Neural crest cell (in vitro differentiated cells): Measurements from ENCODE around the gene EIF2S2. TPM values are rescaled to one million over a fixed set of nuclear protein-coding genes. Genes with fewer than 3 reads are reported as not detected.
A peak's percentile ranks its signal among the peaks of the same experiment; 100 is the strongest.

Source experiments
- DNase-seq: peaks from one replicate; pipeline ENCODE4 v3.0.0; 2021; ENCODE audit warnings: low read depth, mixed read lengths, low spot score
- H3K27ac Mint-ChIP-seq: one replicate; pipeline ENCODE4 v1.8.0; 2021; ENCODE audit warnings: mild to moderate bottlenecking, mixed read lengths; ENCODE audit not compliant: unreplicated experiment
- H3K27me3 Mint-ChIP-seq: 2 replicates; pipeline ENCODE4 v1.8.0; 2021; ENCODE audit warnings: low read depth, mild to moderate bottlenecking, mixed read lengths
- H3K36me3 Mint-ChIP-seq: 2 replicates; pipeline ENCODE4 v1.8.0; 2021; ENCODE audit warnings: low read depth, mild to moderate bottlenecking, mixed read lengths
- H3K4me1 Mint-ChIP-seq: 2 replicates; pipeline ENCODE4 v1.8.0; 2021; ENCODE audit warnings: mixed read lengths
- H3K4me3 Mint-ChIP-seq: one replicate; pipeline ENCODE4 v1.8.0; 2021; ENCODE audit warnings: mild to moderate bottlenecking, mixed read lengths
- H3K9me3 Mint-ChIP-seq: 2 replicates; pipeline ENCODE4 v1.8.0; 2021; ENCODE audit warnings: mixed read lengths
- total RNA-seq: library from RNA; stranded (reverse); gene quantifications from 2 replicates; pipeline ENCODE4 v1.2.1, GENCODE V29; 2021
- TF ChIP-seq, protein P1 (sequence below): fragments of 200-600 bp; sonication (generic); conservative IDR thresholded peaks from 2 replicates; pipeline ENCODE4 v1.5.0; 2021; ENCODE audit warnings: antibody characterized with exemption, mild to moderate bottlenecking

The EIF2S2 gene
- total RNA-seq, 1 donor from 2014 or later = 106 TPM

DNA sequence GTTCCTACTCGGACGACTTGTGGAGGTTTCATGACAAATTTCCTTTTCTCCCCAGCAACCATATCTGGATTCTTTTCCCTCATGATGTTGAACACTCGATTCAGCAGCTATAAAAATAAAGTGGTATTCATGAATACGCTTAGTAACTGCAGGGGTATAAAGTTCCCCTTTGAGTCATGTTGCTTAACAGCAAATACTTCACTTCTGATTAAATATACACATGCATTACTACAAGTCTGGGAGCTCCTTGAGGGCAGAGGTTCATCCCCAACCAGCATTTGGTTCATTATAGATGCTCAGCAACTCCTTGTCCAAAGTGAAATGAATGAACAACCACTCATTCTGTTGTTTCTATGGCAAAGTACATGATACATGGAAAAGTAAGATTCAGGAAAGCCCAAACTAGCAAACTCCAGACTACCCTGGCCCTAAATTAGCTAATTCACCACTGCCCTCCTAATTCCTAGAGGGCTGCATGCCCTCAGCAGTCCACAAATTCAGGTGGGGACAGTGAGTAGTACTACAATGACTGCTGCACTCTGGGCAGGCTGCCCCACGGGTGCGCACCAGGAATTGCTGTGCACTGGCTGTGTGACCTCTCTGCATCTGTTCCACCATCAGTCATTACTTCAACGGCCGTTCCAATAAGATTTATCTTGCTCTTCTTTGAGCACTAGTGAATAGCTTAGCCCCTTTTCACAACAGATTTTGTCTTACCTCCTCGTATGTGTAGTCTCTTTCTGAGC, 15.2 kb downstream of the EIF2S2 start:
- Mint-ChIP-seq H3K4me1 (no peaks in the 10 kb centered on the region), H3K27ac (no peak overlapping the region), H3K9me3 (no peaks in the 10 kb centered on the region), H3K36me3 (peaks cover 42% of the 10 kb centered on the region), H3K4me3 (no peak overlapping the region), H3K27me3 (no peaks in the 10 kb centered on the region)
- TF ChIP-seq, protein P1, sequence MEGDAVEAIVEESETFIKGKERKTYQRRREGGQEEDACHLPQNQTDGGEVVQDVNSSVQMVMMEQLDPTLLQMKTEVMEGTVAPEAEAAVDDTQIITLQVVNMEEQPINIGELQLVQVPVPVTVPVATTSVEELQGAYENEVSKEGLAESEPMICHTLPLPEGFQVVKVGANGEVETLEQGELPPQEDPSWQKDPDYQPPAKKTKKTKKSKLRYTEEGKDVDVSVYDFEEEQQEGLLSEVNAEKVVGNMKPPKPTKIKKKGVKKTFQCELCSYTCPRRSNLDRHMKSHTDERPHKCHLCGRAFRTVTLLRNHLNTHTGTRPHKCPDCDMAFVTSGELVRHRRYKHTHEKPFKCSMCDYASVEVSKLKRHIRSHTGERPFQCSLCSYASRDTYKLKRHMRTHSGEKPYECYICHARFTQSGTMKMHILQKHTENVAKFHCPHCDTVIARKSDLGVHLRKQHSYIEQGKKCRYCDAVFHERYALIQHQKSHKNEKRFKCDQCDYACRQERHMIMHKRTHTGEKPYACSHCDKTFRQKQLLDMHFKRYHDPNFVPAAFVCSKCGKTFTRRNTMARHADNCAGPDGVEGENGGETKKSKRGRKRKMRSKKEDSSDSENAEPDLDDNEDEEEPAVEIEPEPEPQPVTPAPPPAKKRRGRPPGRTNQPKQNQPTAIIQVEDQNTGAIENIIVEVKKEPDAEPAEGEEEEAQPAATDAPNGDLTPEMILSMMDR = no peak
- DNase-seq = no peak

DNA sequence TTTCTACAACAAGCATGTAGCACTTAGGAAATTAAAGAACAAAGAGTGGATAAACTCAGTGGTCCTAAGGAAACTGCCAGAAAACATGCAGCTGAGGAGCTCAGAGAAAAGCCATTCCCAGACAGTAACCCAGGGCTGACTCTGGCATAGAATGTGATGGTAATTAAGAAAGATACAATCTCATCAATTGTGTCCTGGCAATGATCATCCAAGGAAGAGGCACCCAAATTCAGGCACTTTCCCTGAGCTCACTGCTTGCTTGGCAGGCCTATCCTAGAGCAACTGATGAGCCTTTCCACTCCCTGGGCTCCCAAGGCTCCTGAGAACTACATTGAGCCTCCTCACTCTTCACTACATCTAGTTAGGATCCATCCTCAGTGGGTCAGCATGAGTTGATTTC, 16.2 kb downstream of the EIF2S2 start:
- no peaks in the 10 kb centered on the region for H3K27me3 Mint-ChIP-seq
- no peak for DNase-seq
- no peak overlapping the region for H3K27ac Mint-ChIP-seq
- H3K36me3 Mint-ChIP-seq = peaks cover 46% of the 10 kb centered on the region
- no peaks in the 10 kb centered on the region for H3K9me3 Mint-ChIP-seq
- H3K4me3 Mint-ChIP-seq = no peak overlapping the region
- TF ChIP-seq, protein P1 = no peak
- no peaks in the 10 kb centered on the region for H3K4me1 Mint-ChIP-seq

DNA sequence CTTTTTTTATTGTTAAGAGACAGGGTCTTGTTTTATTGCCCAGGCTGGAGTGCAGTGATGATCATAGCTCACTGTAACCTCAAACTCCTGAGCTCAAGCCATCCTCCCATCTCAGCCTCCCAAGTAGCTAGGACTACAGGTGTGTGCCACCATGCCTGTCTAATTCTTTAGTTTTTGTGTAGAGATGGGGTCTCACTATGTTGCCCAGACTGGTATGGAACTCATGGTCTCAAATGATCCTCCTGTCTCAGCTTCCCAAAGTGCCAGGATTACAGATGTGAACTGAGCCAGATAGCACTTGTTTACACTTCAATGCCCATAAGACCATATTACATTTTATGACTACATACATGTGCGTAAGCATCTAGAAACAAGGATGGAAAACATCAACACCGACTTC, 18.1 kb downstream of the EIF2S2 start:
- DNase-seq = no peak
- TF ChIP-seq, protein P1 = no peak
- no peaks in the 10 kb centered on the region for H3K9me3 Mint-ChIP-seq
- H3K27ac Mint-ChIP-seq = no peak overlapping the region
- peaks cover 46% of the 10 kb centered on the region for H3K36me3 Mint-ChIP-seq
- no peak overlapping the region for H3K4me3 Mint-ChIP-seq
- no peaks in the 10 kb centered on the region for H3K4me1 Mint-ChIP-seq
- H3K27me3 Mint-ChIP-seq = no peaks in the 10 kb centered on the region

DNA sequence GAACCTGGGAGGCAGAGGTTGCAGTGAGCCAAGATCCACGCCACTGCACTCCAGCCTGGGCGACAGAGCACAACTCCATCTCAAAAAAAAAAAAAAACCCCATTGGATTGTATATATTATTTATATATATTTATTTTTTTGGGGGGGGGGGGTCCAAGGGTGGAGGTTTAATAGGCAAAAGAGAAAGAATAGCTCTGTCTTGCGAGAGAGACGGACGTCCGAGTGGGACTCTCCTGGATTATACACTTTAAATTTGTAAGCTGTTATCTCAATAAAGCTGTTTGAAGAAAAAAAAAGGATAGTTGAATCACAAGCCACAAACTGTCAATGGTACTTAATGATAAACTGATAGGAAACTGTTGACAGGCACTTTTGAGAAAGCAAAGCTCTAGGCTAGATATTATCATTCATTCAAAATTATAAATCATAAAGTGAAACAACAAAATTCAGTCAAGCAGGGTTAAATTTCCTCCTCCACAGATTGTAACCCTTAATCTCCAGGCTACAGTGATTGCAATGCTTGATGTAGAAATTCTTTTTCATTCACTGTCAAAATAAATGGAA, 20.3 kb downstream of the EIF2S2 start:
- TF ChIP-seq, protein P1 = no peak
- H3K36me3 Mint-ChIP-seq = peaks cover 49% of the 10 kb centered on the region
- H3K4me3 Mint-ChIP-seq = peak overlapping the region; percentile 27
- DNase-seq = no peak
- H3K27ac Mint-ChIP-seq = no peak overlapping the region
- H3K4me1 Mint-ChIP-seq = no peaks in the 10 kb centered on the region
- H3K27me3 Mint-ChIP-seq = no peaks in the 10 kb centered on the region
- H3K9me3 Mint-ChIP-seq = no peaks in the 10 kb centered on the region

DNA sequence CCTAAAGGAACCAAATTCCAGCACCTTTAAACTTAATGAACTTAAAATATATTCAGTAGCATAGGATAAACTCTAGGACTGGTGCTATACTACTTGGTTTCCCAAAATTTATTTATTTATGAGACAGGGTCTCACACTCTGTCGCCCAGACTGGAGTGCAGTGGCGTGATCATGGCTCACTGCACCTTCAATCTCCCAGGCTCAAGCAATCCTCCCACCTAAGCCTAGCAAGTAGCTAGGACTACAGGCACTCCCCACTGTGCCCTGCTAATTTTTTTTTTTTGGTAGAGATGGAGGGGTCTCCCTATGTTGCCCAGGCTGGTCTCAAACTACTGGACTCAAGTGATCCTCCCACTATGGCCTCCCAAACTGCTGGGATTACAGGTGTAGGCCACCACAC, 21.4 kb downstream of the EIF2S2 start:
- H3K4me1 Mint-ChIP-seq = no peaks in the 10 kb centered on the region
- peaks cover 43% of the 10 kb centered on the region for H3K36me3 Mint-ChIP-seq
- no peaks in the 10 kb centered on the region for H3K27me3 Mint-ChIP-seq
- no peaks in the 10 kb centered on the region for H3K9me3 Mint-ChIP-seq
- no peak overlapping the region for H3K27ac Mint-ChIP-seq
- no peak overlapping the region for H3K4me3 Mint-ChIP-seq
- TF ChIP-seq, protein P1 = no peak
- DNase-seq = no peak
